Right lobe of liver (tissue), 6 donors: ENCODE measurements around the gene NOS2. TPM values are rescaled to one million over a fixed set of nuclear protein-coding genes. Genes with fewer than 3 reads are reported as not detected.

Experiments
- ATAC-seq, 4 donors: fragments of 200-7000 bp; cut with Tn5 transposase; one replicate each; pipeline ENCODE4 v1.9.1; 2020; ENCODE audit warnings: mild to moderate bottlenecking in 4 of 4, moderate library complexity in 4 of 4
- DNase-seq, 3 donors: peaks; one replicate each; pipeline ENCODE4 v3.0.0-alpha.2; 2020
- H3K27ac ChIP-seq, 3 donors: fragments of 200-600 bp; one replicate each; pipeline ENCODE4 v1.8.0; 2022
- H3K27me3 ChIP-seq, 2 donors: fragments of 200-600 bp; one replicate each; pipeline ENCODE4 v1.8.0; 2022
- H3K36me3 ChIP-seq, 4 donors: fragments of 200-600 bp; sonication (generic) in 1 of 4; one replicate each; pipeline versions ENCODE4 v1.5.1 to v1.8.0; 2017 to 2022; ENCODE audit warnings: control low read depth in 1 of 4
- H3K4me1 ChIP-seq, 4 donors: fragments of 200-600 bp; sonication (generic) in 1 of 4; one replicate each; pipeline versions ENCODE4 v1.5.1 to v1.8.0; 2017 to 2022; ENCODE audit warnings: control low read depth in 1 of 4
- H3K4me3 ChIP-seq, 3 donors: fragments of 200-600 bp; one replicate each; pipeline ENCODE4 v1.8.0; 2022
- H3K9me3 ChIP-seq, 4 donors: fragments of 200-600 bp; sonication (generic) in 1 of 4; one replicate each; pipeline versions ENCODE4 v1.5.1 to v1.8.0; 2017 to 2022; ENCODE audit warnings: control low read depth in 1 of 4
- POLR2A ChIP-seq: fragments of 450-650 bp; IDR thresholded peaks from one replicate; pipeline ENCODE4 v1.6.1; 2017; ENCODE audit warnings: antibody characterized with exemption, mild to moderate bottlenecking
- WGBS: methylation state at CpG from one replicate; pipeline ENCODE4 v1.1.6; 2018; ENCODE audit warnings: low coverage, low lambda C conversion rate; ENCODE audit not compliant: insufficient coverage; ENCODE audit errors: missing lambda C conversion rate; 5-methylcytosine and 5-hydroxymethylcytosine counted together
- intact Hi-C, 2 donors: fragments of 100-400 bp; cut with DNase I; formaldehyde crosslinking; loops; one replicate each; pipeline versions ENCODE4 v1.11.2 to v1.14.1; 2022
- total RNA-seq, 6 experiments: library from RNA; depleted of rRNA in 2 of 6; stranded (reverse); fragments of >200 nt in 2 of 6; fragmentation: NEBNext Ultra II Directional in 3 of 6; extraction: Animal tissue kit (Norgen Biotek cat#: 25700) in 3 of 6; gene quantifications; one replicate each; pipeline versions ENCODE4 v1.1.0 to v1.2.4, GENCODE V29; 2016 to 2023
- TF ChIP-seq, protein P1 (sequence below), 4 donors: fragments of 200-600 bp in 3 of 4; fragments of 450-650 bp in 1 of 4; IDR thresholded peaks; one replicate each; pipeline versions ENCODE4 v1.5.1 to v1.8.0; 2016 to 2022; ENCODE audit warnings: antibody characterized with exemption in 4 of 4, mild to moderate bottlenecking in 2 of 4
- donor health status: DM: no; HTN: yes; CAD: no.
- donor health status: DM: no; HTN: no; CAD: no.
- donor health status: DM: no; HTN: no; CAD: no.
- donor health status: DM: no; HTN: yes; CAD: no.
- donor health status: DM: no; HTN: yes; CAD: no.

Gene NOS2
- total RNA-seq, 6 experiments from 2014 or later = 0.07 to 0.09 TPM; not detected in 4

DNA sequence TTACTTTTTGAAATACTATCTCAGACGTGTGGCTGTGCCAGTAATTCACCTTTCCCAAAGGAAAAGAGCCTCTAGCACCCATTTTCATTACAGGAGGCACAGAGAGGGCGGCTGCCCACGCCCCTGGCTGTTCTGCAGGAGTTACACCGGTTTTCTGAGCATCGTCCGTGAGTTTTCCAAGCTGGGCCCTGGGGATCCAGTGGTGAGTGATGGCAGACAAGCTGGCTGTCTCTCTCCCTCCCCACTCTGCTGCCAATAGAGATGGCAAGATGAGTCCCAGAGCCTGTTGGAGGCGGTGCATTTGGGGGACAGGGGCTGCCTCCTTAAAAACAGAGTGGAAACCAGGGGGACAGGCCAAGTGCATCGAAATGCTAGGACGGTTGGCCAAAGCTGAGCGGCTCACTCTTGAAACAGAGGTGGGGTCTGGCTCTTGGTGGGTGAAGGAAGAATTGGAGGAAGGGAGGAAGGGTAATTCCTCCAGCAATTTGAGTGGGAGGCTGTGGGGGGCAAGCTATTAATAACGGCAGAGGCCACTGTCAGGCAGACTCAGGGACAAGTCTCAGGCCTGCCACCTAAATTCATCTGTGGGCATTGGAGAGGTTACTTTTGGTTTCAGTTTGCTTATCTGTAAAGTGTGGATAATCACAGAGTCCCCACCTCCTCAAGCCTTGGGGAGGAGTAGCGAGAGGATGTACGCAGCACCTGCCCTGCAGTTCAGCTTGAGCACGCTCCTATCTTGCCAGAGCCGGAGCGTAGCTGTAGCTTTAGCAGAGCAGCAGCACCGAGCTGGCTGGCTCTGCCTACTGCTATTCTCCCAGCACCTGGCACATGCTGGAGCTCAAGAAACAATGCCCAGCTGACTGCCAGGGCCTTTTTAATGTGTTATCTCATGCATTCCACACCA, 7.5 kb upstream of the NOS2 start:
- Histone ChIP-seq H3K27ac (no peak overlapping the region), H3K36me3 (no peaks in the 10 kb centered on the region), H3K9me3 (no peaks in the 10 kb centered on the region), H3K27me3 (no peaks in the 10 kb centered on the region), H3K4me1 (peaks cover 0 to 12% (median 0%) of the 10 kb centered on the region in 4 donors), H3K4me3 (peak overlapping the region in 2 of 3 donors; percentile 23 to 38)
- TF ChIP-seq, protein P1, sequence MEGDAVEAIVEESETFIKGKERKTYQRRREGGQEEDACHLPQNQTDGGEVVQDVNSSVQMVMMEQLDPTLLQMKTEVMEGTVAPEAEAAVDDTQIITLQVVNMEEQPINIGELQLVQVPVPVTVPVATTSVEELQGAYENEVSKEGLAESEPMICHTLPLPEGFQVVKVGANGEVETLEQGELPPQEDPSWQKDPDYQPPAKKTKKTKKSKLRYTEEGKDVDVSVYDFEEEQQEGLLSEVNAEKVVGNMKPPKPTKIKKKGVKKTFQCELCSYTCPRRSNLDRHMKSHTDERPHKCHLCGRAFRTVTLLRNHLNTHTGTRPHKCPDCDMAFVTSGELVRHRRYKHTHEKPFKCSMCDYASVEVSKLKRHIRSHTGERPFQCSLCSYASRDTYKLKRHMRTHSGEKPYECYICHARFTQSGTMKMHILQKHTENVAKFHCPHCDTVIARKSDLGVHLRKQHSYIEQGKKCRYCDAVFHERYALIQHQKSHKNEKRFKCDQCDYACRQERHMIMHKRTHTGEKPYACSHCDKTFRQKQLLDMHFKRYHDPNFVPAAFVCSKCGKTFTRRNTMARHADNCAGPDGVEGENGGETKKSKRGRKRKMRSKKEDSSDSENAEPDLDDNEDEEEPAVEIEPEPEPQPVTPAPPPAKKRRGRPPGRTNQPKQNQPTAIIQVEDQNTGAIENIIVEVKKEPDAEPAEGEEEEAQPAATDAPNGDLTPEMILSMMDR (IDR thresholded peaks at IDR 0.05) = no peak
- no peak for TF ChIP-seq POLR2A
- DNase-seq (peak in 2 of 3 donors; percentile 50 to 53), ATAC-seq (peak; percentile 71 to 74 (median 72))
- 57% methylated on average over 14 of the region's 17 CpGs for WGBS
- intact Hi-C loops = loop anchor here (5.0 to 10.0 kb wide), 3 partner anchors 59 to 447 kb away; no protein-coding TSS in a partner anchor

DNA sequence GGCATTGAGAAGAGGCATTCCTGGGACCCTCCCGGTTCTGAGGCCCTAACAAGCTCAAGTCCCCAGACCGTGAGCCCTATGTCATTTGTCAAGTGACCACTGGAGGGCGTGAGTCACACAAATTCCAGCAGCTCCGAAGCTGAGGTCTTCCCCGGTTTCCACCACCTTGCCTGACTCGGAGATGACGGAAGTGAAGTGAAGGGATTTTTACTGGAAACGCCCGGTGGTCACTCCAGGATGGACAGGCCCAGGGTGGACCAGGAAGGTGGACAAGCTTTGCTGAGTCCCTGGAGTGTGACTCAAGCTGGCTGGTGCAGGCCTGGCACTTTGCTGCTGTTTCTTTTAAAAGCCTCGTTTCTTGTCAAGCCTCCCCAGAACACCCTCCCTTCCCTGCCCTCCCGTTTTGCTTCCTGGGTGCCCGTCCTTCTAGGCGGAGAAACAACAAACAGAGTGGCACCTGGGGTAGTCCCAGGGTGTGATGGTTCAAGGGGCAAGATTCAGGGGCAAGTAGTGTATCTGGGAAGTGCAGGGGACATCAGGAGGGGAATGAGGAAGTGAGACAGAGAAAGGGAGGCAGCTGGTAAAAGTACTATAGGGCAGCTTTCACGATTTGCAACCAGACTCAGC, 5.3 kb upstream of the NOS2 start:
- H3K36me3 ChIP-seq = no peaks in the 10 kb centered on the region

DNA sequence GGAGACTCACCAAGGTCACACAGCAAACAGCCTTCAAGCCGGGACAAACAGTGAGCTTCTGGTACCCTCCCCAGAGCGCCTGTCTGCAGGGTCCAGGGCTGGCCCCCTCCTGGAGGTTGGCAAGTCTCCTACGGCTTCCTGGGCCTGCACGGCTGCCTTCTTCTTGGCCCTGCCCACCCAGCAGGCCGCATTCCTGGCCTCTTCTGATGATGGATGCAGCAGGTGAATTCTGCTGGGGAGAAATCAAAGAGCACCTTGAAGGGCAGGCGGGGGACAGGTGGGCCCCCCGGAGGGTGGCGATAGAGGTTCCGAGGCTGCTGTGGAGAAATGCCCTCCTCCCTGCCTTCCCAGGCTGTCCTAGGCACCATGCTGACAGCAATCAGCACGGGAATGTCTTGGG, 3.8 kb upstream of the NOS2 start:
- ATAC-seq = no peak
- Histone ChIP-seq H3K36me3 (no peaks in the 10 kb centered on the region), H3K4me3 (no peak overlapping the region), H3K27ac (no peak overlapping the region), H3K9me3 (no peaks in the 10 kb centered on the region), H3K27me3 (no peaks in the 10 kb centered on the region), H3K4me1 (peaks cover 0 to 16% (median 0%) of the 10 kb centered on the region in 4 donors)
- intact Hi-C loops = loop anchor here (5.0 to 10.0 kb wide), 2 partner anchors 78 to 451 kb away; no protein-coding TSS in a partner anchor
- no peak for TF ChIP-seq POLR2A
- TF ChIP-seq, protein P1 (IDR thresholded peaks at IDR 0.05) = no peak
- 60% methylated on average over 3 of the region's 10 CpGs for WGBS
- DNase-seq = no peak

More for the DNA sequence above, 5.3 kb upstream of the NOS2 start:
- TF ChIP-seq, protein P1 (IDR thresholded peaks at IDR 0.05) = peak; percentile 82 to 92 (median 86)
- no peak for TF ChIP-seq POLR2A
- H3K9me3 ChIP-seq = no peaks in the 10 kb centered on the region
- no peaks in the 10 kb centered on the region for H3K27me3 ChIP-seq
- no peak overlapping the region for H3K27ac ChIP-seq
- H3K4me3 ChIP-seq = peak overlapping the region; percentile 10 to 50 (median 28)
- intact Hi-C loops = loop anchor here (5.0 to 10.0 kb wide), 3 partner anchors 62 to 449 kb away; no protein-coding TSS in a partner anchor
- WGBS = 0% methylated on average over 14 of the region's 14 CpGs
- DNase-seq (peak; percentile 78 to 84 (median 80)), ATAC-seq (peak; percentile 88 to 92 (median 90))
- H3K4me1 ChIP-seq = peaks cover 0 to 12% (median 0%) of the 10 kb centered on the region in 4 donors

DNA sequence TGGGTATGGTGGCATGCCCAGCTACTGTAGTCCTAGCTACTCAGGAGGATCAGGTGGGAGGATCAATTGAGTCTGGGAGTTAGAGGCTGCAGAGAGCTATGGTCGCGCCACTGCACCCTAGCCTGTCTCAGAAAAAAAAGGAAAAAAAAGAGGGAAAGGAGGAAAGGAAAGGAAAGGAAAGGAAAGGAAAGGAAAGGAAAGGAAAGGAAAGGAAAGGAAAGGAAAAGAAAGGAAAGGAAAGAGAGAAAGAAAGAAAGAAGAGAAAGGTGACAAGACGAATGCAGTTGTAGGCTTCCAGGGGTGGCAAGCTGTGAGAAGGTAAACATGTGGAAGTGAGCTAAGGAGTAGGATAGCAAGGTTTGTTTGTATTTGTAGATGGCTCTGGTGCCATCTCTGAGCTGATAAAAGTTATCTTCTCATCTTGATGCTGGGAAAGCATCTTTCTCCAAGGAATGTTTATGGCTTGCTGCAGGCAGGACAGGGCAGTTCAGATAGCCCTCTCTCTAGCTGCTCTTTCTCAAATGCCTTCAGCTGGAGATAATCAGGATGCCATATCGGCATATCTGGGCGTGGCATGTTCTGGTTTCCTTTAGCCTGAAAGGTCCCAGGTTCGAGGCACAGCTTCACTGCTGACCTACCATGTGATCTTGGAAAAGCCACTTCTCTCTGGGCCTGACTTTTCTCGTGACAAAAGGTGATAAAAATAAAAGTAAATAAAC, 2.8 kb upstream of the NOS2 start:
- WGBS = 62% methylated on average over 7 of the region's 7 CpGs
- Histone ChIP-seq H3K4me1 (peaks cover 0 to 13% (median 0%) of the 10 kb centered on the region in 4 donors), H3K4me3 (no peak overlapping the region), H3K9me3 (no peaks in the 10 kb centered on the region), H3K27ac (no peak overlapping the region), H3K36me3 (no peaks in the 10 kb centered on the region), H3K27me3 (no peaks in the 10 kb centered on the region)
- DNase-seq (no peak), ATAC-seq (no peak)
- no peak for TF ChIP-seq POLR2A
- TF ChIP-seq, protein P1 (IDR thresholded peaks at IDR 0.05) = no peak
- intact Hi-C loops = loop anchor here (5.0 to 10.0 kb wide), 2 partner anchors 79 to 452 kb away; no protein-coding TSS in a partner anchor
